Heart right ventricle (tissue), 16 donors: ENCODE measurements around the gene DUXB. TPM values are rescaled to one million over a fixed set of nuclear protein-coding genes. Genes with fewer than 3 reads are reported as not detected.
A peak's percentile ranks its signal among the peaks of the same experiment; 100 is the strongest.

ENCODE experiments used
- ATAC-seq, 8 donors: fragments of 200-7000 bp; cut with Tn5 transposase; one replicate each; pipeline ENCODE4 v1.9.1; 2020; ENCODE audit warnings: mild to moderate bottlenecking in 8 of 8, moderate library complexity in 8 of 8, moderate number of reproducible peaks in 1 of 8
- DNase-seq, 2 donors: peaks; one replicate each; pipeline ENCODE4 v3.0.0-alpha.2; 2020
- H3K27ac ChIP-seq, 10 donors: fragments of 200-600 bp; sonication (generic) in 2 of 10; one replicate each; pipeline versions ENCODE4 v1.5.0 to v1.8.0; 2020 to 2022; ENCODE audit warnings: mild to moderate bottlenecking in 3 of 10
- H3K27me3 ChIP-seq, 7 donors: fragments of 200-600 bp; one replicate each; pipeline ENCODE4 v1.8.0; 2021 to 2022; ENCODE audit warnings: mild to moderate bottlenecking in 2 of 7
- H3K36me3 ChIP-seq, 9 donors: fragments of 200-600 bp; sonication (generic) in 1 of 9; one replicate each; pipeline versions ENCODE4 v1.5.0 to v1.8.0; 2020 to 2022; ENCODE audit warnings: mild to moderate bottlenecking in 2 of 9
- H3K4me1 ChIP-seq, 9 donors: fragments of 200-600 bp; sonication (generic) in 1 of 9; one replicate each; pipeline versions ENCODE4 v1.5.0 to v1.8.0; 2020 to 2022; ENCODE audit warnings: mild to moderate bottlenecking in 4 of 9
- H3K4me3 ChIP-seq, 10 donors: fragments of 200-600 bp; sonication (generic) in 2 of 10; one replicate each; pipeline versions ENCODE4 v1.5.0 to v1.8.0; 2020 to 2022; ENCODE audit warnings: mild to moderate bottlenecking in 7 of 10, moderate library complexity in 2 of 10
- H3K9me3 ChIP-seq, 11 donors: fragments of 200-600 bp in 10 of 11; sonication (generic) in 2 of 11; one replicate each; pipeline versions ENCODE4 v1.5.0 to v1.8.0; 2013 to 2022; ENCODE audit warnings: mild to moderate bottlenecking in 2 of 11, control low read depth in 1 of 11, moderate library complexity in 1 of 11
- CTCF ChIP-seq, 9 donors: fragments of 200-600 bp; sonication (generic) in 2 of 9; IDR thresholded peaks; one replicate each; pipeline versions ENCODE4 v1.5.0 to v1.8.0; 2021 to 2022; ENCODE audit warnings: antibody characterized with exemption in 9 of 9, mild to moderate bottlenecking in 5 of 9, moderate library complexity in 1 of 9
- WGBS, 2 donors: extraction: QIAGEN DNeasy Blood & Tissue Kit; methylation state at CpG; one replicate each; pipeline ENCODE4 v1.1.7; 2013; ENCODE audit warnings: inconsistent platforms in 1 of 2; 5-methylcytosine and 5-hydroxymethylcytosine counted together
- intact Hi-C, 10 donors: fragments of 100-400 bp; cut with DNase I; formaldehyde crosslinking; loops; one replicate each; pipeline versions ENCODE4 v1.11.1 to v1.14.2; 2022
- polyA plus RNA-seq, 2 donors: library from polyadenylated mRNA; stranded (reverse); fragments of 200-250 nt; gene quantifications; one replicate each; pipeline ENCODE4 v1.2.3, GENCODE V29; 2013
- total RNA-seq, 10 donors: library from RNA; stranded (reverse); fragmentation: NEBNext Ultra II Directional in 3 of 10; extraction: Animal tissue kit (Norgen Biotek cat#: 25700) in 3 of 10; gene quantifications; one replicate each; pipeline versions ENCODE4 v1.2.1 to v1.2.4, GENCODE V29; 2021 to 2023
- donor health status: Arrhythmogenic right ventricular cardiomyopathy.
- donor health status: ischemic (EF 13 %, LVEDD 7.1; RV severe dilation, severe dysfunction).
- donor health status: healthy with polysubstance abuse.
- donor health status: DM: no; HTN: yes; CAD: no.
- donor health status: DM: no; HTN: no; CAD: no.
- donor health status: ischemic (EF 25% LVEDD 6.9; RV normal size, moderate dysfunction).
- donor health status: ischemic (EF 25% LVEDD 5.7; RV mildly dilated, moderate dysfunction).
- donor health status: healthy.
- donor health status: DM: yes; HTN: yes; CAD: no.
- donor health status: Ischemic cardiomyopathy.
- donor health status: ischemic (EF 35%, LVEDD 5.7; RV mildly dilated, moderate dysfunction).
- donor health status: nonischemic (EF 11% LVEDD 7.7; RV severe dilation, severe dysfunction).
- donor health status: DM: yes; HTN: yes; CAD: no.
- donor health status: PGD.
- donor health status: ischemic (EF 29% LVEDD 5.4; RV normal size, mild dysfunction).
- donor health status: nonischemic (EF 23%, LVEDD 6.1; RV moderate dilation, normal function).

DUXB gene
- total and polyA plus RNA-seq, 12 donors, result not detected

DNA sequence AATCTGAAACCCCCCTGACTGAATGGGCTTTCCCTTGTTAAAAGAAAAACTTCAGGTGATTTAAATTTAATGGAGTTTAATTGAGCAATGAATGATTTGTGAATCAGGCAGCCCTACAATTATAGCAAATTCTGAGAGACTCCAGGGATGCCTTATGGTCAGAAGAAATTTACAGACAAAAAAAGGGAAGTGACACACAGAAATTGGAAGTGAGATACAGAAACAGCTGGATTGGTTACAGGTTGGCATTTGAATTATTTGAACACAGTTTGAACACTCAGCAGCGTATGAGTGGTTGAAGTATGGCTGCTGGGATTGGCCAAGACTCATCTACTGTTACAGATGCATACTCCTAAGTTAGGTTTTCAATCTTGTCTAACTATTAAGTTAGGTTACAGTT is 44.0 kb upstream of the DUXB start:
- TF ChIP-seq CTCF (IDR thresholded peaks at IDR 0.05), result no peak
- Histone ChIP-seq H3K27me3 (no peaks in the 10 kb centered on the region), H3K9me3 (peaks cover 0 to 37% (median 12%) of the 10 kb centered on the region in 11 donors), H3K27ac (no peak overlapping the region), H3K4me3 (no peak overlapping the region), H3K4me1 (no peaks in the 10 kb centered on the region), H3K36me3 (no peaks in the 10 kb centered on the region)
- 69 to 70% methylated on average over 1 of the region's 1 CpG for WGBS, 2 donors
- ATAC-seq, result no peak
- no peak for DNase-seq
- intact Hi-C loops, result no loop called here

DNA sequence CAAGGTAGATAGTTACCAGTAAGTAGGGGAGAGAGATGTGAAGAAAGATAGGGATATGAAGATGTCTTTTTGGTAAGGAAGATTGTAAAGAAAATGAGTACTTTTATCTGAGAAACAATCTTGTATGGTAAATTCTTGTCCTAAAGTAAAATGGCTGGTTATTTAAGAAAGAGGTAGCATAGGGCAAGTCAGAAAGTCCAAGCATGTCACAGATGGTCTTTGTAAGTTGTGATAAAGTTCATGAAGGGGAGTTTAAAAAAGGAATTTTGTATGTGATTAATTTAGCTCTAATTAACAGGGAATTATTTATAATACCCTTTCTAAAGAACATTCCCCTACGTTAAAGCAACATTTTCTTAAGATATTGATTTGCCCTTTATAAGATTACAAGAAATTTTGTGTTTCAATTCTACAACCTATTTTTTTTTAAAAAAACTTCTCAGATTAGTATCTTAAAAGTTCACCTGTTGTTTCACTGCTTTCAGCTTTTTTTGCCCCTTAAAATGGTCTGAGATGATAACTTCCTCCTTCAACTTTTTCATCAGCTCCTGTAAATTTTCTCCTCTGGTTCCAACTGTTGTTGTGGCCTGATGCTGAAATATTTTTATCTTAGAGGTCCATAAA is 41.3 kb upstream of the DUXB start:
- Histone ChIP-seq H3K4me3 (no peak overlapping the region), H3K27me3 (no peaks in the 10 kb centered on the region), H3K4me1 (no peaks in the 10 kb centered on the region), H3K27ac (no peak overlapping the region), H3K9me3 (peaks cover 0 to 40% (median 12%) of the 10 kb centered on the region in 11 donors), H3K36me3 (no peaks in the 10 kb centered on the region)
- intact Hi-C loops, result no loop called here
- no peak for ATAC-seq
- WGBS, 2 donors, result 30 to 31% methylated on average over 1 of the region's 1 CpG
- TF ChIP-seq CTCF (IDR thresholded peaks at IDR 0.05), result no peak
- DNase-seq, result no peak

GRCh38 chr16:75733305-75734211 is 32.3 kb upstream of the DUXB start:
- H3K27ac ChIP-seq, result peak overlapping the region in 4 of 10 donors; percentile 2 to 50 (median 25)
- ATAC-seq (peak in 4 of 8 donors; percentile 25 to 42 (median 36)), DNase-seq (no peak)
- TF ChIP-seq CTCF (IDR thresholded peaks at IDR 0.05), result no peak
- peaks cover 2 to 17% (median 15%) of the 10 kb centered on the region in 9 donors for H3K4me1 ChIP-seq
- H3K9me3 ChIP-seq, result peaks cover 0 to 4% (median 0%) of the 10 kb centered on the region in 11 donors
- H3K27me3 ChIP-seq, result no peaks in the 10 kb centered on the region
- intact Hi-C loops, result no loop called here
- H3K36me3 ChIP-seq, result no peaks in the 10 kb centered on the region
- no peak overlapping the region for H3K4me3 ChIP-seq
- WGBS, 2 donors, result 46 to 49% methylated on average over 6 of the region's 6 CpGs

- no peak for DNase-seq
- Histone ChIP-seq H3K36me3 (no peaks in the 10 kb centered on the region), H3K4me1 (peaks cover 2 to 17% (median 15%) of the 10 kb centered on the region in 9 donors), H3K9me3 (peaks cover 0 to 4% (median 0%) of the 10 kb centered on the region in 11 donors), H3K27me3 (no peaks in the 10 kb centered on the region), H3K4me3 (no peak overlapping the region), H3K27ac (peak overlapping the region in 4 of 10 donors; percentile 2 to 50 (median 25))
- 33 to 40% methylated on average over 2 of the region's 2 CpGs for WGBS, 2 donors
- intact Hi-C loops, result no loop called here
- no peak for TF ChIP-seq CTCF (IDR thresholded peaks at IDR 0.05)
- ATAC-seq, result no peak
Measured at GRCh38 chr16:75732871-75733270, 31.6 kb upstream of the DUXB start.
